Stimulated activated CD4-positive, alpha-beta T cell treated with anti-CD3 and anti-CD28 coated beads, Interleukin-1b, Interleukin-23, amount 100 ng/mL, for 24 hours (primary cell): Measurements from ENCODE around the gene LMBRD2.

Experiments
- DNase-seq, 4 experiments: peaks; one replicate each; pipeline ENCODE4 v3.0.0-alpha.2; 2020; ENCODE audit warnings: low read depth in 4 of 4, low spot score in 1 of 4

LMBRD2 gene

GRCh38 chr5:36111238-36111637 lies 40.4 kb downstream of the LMBRD2 start:
- DNase-seq: no peak

DNA sequence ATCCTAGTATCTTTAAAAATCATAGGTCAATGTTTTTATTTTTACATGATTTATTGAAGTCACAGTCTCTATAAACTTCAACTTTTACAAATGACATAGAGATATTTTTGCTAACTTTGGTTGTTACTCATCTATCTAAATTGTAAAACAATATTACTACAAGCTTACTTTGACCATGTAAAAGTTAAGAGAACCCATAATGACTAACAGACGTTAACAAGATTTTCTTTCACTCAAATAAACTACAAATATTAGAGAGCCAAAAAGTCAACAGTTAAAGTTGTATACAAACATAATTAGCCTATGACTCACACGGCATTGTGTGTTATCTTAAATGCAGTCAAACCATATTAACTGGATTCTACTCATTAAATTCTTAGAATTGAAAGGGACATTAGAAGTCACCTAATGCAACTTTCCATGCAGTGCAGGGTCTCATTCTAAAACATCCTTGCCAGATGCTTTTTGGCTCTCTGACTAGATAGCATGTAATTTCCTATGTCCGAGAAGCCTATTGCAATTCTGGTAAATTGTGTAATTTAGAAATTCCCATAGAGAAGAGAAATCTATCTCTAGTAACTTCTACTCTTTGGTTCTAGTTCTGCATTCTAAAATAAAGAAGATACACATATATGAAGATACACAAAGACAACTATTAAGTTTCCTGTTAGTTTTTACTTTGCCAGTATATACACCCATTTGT lies 42.8 kb downstream of the LMBRD2 start:
- no peak for DNase-seq

- DNase-seq: no peak
Observed at GRCh38 chr5:36105819-36106218, 45.9 kb downstream of the LMBRD2 start.

- no peak for DNase-seq
Observed at GRCh38 chr5:36099748-36100147, 51.9 kb downstream of the LMBRD2 start.

DNA sequence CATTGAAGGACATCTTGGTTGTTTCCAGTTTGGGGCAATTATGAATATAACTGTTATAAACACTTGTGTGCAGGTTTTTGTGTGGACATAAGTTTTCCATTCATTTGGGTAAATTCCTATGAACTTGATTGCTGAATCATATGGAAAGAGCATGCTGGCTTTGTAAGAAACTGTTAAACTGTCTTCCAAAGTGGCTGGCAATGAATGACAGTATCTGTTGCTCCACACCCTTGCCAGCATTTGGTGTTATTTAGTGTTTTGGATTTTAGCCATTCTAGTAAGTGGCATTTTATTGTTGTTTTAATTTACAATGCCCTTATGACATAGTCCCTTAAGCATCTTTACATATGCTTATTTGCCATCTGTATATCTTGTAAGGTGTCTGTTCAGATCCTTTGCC lies 55.2 kb downstream of the LMBRD2 start:
- no peak for DNase-seq

DNA sequence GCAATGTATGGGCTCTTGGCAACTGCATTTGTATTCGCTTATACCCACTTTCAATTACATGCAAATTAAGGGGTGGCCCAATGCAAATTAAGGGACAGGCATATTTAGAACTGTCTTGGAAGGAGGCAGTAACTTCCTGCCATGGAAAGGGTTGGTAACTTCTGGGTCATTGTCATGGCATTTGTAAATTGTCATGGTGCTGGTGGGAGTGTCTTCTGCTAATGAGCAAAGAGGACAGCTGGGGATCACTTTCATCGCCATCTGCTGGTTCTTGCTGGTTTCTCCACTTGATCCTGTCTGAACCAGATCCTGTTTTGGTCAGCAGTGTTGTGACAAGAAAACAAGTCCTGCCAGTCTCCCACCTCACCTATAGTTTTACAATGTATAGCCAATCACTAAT lies 61.7 kb downstream of the LMBRD2 start:
- no peak for DNase-seq

DNA sequence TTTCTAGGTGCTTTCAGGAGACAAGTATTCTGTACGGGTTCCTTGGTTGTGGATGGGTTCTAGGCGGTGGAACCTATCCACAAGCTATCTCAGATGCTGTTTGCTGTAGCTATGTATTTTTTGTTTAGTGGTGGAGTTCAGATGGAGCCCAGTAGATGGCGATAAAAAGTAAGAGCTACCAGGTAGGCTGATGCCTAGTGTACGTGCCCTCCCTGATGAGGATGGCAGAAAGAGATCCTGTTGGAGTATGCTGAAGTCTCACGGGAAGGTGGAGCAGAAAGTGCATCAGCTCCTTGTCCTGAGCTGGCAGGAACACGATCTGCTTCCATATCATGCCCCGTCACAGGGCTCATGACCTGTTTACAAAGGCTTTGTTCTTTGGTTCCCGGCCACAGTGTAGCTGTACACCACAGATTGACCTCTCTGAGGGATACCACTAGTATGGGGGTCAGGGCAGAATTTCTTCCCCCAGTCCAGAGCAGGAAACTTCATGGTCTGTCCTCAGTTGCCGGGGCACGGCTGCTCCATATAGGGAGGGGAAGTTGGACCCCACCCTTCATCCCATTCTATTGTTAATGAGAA lies 72.4 kb downstream of the LMBRD2 start:
- peak in 1 of 4 experiments; percentile 10 for DNase-seq

DNA sequence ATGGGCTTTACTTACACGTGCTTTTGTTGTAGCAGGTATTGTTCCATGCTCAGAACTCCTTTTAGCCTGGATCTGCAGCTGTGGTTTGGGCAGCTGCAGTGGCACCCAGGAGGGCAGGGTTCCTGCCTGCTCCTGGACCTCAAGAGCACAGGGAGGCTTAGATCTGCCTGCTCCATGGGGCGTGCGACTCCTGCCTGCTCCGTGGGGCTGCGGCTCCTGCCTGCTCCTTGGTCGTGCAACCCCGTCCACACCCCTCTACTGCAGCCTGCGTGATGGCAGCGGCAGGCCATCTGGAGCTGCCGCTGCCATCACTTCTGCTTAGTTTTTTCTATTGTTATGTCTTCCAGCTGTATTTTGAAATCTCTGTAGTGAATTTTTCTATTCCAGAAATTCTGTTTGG lies 73.3 kb downstream of the LMBRD2 start:
- DNase-seq: no peak

DNA sequence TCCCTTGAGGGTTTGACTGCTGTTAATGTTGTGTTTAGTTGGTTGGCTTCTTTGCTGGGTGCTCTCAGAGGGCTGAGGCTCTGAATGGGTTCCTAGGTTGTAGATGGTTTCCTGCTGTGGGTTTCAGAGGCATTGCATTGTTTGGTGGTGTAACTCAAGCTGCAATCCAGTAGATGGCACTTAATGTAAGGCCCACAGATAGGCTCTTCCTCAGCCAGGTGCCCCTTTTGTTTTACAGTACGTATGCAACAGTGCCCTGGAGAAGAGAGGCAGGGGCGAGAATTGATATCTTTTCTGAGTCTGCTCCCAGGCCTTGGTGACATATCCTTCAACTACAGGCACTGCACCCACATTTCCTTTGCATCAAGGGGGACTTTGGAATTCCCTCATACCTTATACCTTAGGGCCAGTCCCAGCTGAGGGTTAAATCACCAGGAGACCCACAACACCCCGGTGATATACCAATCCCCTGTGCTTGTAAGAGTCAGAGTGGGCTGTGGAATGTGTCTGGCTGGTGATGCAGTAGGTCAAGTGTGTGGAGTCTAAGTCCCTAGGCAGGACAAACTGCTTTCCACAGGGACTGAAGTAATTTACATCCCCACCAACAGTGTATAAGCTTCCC lies 78.0 kb downstream of the LMBRD2 start:
- no peak for DNase-seq

- DNase-seq: no peak
Observed at GRCh38 chr5:36070687-36071571, 80.8 kb downstream of the LMBRD2 start.

- DNase-seq: no peak
Observed at GRCh38 chr5:36068751-36069281, 82.9 kb downstream of the LMBRD2 start.

- no peak for DNase-seq
Observed at GRCh38 chr5:36066540-36067210, 85.0 kb downstream of the LMBRD2 start, which contains the start of gene UGT3A2. Gene UGT3A2 (minus strand): TSS chr5:36066882. CDS start chr5:36066789, 93 bp downstream.

- no peak for DNase-seq
Observed at GRCh38 chr5:36066001-36066539, 85.6 kb downstream of the LMBRD2 start.

GRCh38 chr5:36060420-36060887 lies 91.2 kb downstream of the LMBRD2 start:
- no peak for DNase-seq

- DNase-seq: no peak
Observed at GRCh38 chr5:36059571-36060419, 91.9 kb downstream of the LMBRD2 start.

GRCh38 chr5:36058776-36059175 lies 92.9 kb downstream of the LMBRD2 start:
- DNase-seq: no peak

GRCh38 chr5:36057386-36057785 lies 94.3 kb downstream of the LMBRD2 start:
- no peak for DNase-seq

DNA sequence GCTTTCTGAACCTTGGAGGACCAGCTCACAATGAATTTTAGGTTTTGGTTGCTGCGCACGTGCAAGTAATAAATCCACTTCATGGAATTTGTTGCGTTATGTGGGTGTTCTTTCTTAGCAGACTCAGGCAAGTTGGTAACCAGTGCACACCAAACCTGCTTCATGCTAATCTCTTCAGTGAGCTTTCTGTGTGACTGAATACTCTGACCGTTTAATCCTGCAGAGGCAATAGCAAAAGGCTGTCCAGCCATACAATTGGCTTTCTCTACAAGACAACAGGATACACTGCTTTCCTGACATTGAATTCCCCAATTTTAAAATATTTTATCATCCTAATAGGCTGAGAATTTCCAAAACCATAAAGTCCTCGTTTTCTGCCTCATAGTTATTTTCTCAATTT lies 95.3 kb downstream of the LMBRD2 start:
- DNase-seq: no peak

DNA sequence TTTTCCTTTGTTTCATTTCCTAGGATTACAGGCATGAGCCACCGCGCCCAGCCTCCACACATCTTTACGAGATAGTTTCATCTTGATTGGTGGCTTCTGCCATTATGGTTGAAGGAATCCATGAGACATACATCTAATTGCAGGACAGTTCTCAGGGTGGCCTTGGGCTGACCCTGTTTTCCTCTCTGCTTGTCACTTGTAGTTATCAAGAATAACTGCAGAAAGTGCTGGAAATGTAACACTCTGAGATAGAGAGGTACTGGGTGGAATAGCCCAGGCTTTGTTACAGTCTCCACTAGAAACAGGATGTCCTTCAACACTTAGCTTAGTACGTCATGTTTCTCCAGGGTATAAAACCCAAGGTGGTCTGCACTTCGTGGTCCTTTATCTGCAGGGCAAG lies 95.7 kb downstream of the LMBRD2 start:
- no peak for DNase-seq
